ENCODE data around the gene STON2. TPM values are rescaled to one million over a fixed set of nuclear protein-coding genes. Genes with fewer than 3 reads are reported as not detected.

Gene STON2
- total RNA-seq, 3 donors from 2014 or later (not counting 1 experiment from before 2014, with no cell fraction given), result 1.7 to 4.8 (median 3.8) TPM

- no peaks in the 10 kb centered on the region for H3K27me3 ChIP-seq (ENCODE audit: control insufficient read depth, insufficient read depth, low read length)
- H3K27ac ChIP-seq (ENCODE audit: low read length), result no peak overlapping the region
- DNase-seq, result no peak
- intact Hi-C loops (cut with micrococcal nuclease), result no loop called here
- H3K4me1 ChIP-seq (ENCODE audit: control insufficient read depth, insufficient read depth, low read length), result no peaks in the 10 kb centered on the region
- H3K36me3 Mint-ChIP-seq, result no peaks in the 10 kb centered on the region
- no peak overlapping the region for H3K4me3 ChIP-seq (ENCODE audit: low read length)
- H3K4me1 Mint-ChIP-seq, result no peaks in the 10 kb centered on the region
- WGBS (ENCODE audit: insufficient coverage), result 84% methylated on average over 3 of the region's 3 CpGs
- ATAC-seq, result no peak
- no peak overlapping the region for H3K4me3 Mint-ChIP-seq
- peaks cover 0 to 9% of the 10 kb centered on the region in 2 donors for H3K27me3 Mint-ChIP-seq (ENCODE audit: low read depth in 2 of 2)
- H3K9me3 Mint-ChIP-seq, result no peaks in the 10 kb centered on the region
- TF ChIP-seq, protein P1, sequence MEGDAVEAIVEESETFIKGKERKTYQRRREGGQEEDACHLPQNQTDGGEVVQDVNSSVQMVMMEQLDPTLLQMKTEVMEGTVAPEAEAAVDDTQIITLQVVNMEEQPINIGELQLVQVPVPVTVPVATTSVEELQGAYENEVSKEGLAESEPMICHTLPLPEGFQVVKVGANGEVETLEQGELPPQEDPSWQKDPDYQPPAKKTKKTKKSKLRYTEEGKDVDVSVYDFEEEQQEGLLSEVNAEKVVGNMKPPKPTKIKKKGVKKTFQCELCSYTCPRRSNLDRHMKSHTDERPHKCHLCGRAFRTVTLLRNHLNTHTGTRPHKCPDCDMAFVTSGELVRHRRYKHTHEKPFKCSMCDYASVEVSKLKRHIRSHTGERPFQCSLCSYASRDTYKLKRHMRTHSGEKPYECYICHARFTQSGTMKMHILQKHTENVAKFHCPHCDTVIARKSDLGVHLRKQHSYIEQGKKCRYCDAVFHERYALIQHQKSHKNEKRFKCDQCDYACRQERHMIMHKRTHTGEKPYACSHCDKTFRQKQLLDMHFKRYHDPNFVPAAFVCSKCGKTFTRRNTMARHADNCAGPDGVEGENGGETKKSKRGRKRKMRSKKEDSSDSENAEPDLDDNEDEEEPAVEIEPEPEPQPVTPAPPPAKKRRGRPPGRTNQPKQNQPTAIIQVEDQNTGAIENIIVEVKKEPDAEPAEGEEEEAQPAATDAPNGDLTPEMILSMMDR (IDR thresholded peaks at IDR 0.05), result no peak
- H3K9me3 ChIP-seq (ENCODE audit: control insufficient read depth, insufficient read depth, low read length), result no peaks in the 10 kb centered on the region
- H3K36me3 ChIP-seq (ENCODE audit: control insufficient read depth, insufficient read depth, low read length), result no peaks in the 10 kb centered on the region
- no peak overlapping the region for H3K27ac Mint-ChIP-seq
These were observed 69.5 kb downstream of the STON2 start for GRCh38 chr14:81330619-81331122.

DNA sequence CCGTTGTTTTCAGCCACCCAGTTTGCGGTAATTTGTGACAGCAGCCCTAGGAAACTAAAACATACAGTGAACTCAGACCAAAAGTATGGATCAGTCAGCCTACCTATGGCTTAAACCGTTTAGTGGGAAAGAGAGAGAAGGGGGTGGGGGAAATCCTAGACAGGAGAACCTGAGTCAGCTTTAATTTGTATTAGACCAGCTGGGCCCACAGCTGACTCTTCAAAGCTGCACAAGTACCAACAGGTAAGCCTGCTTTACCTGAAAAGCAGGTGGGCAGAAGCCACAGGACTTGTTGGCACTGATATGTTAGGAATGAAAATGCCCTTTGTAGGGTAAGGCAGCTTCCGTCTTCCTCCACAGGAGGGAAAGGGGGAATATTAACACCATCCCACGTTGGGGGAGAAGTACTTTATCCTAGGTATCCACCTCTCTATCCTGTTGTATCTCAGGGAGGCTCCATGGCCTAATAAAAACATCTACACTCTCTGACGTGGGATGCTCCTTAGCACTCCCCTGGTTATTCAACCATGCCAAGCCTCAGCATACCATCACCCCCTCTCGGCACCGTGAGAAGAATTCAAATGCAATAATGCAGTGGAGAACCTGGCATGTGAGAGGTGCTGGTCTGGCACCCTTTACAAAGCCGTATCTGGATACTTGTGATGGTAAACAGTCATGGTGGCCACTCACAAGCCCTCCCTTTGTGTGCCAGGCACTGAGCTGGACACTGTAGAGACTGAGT is 70.3 kb downstream of the STON2 start:
- TF ChIP-seq, protein P1 (IDR thresholded peaks at IDR 0.05), result no peak
- no peaks in the 10 kb centered on the region for H3K9me3 Mint-ChIP-seq
- no peak overlapping the region for H3K4me3 Mint-ChIP-seq
- no peaks in the 10 kb centered on the region for H3K4me1 Mint-ChIP-seq
- intact Hi-C loops (cut with micrococcal nuclease), result no loop called here
- no peak for DNase-seq
- Histone ChIP-seq H3K4me3 (ENCODE audit: low read length) (no peak overlapping the region), H3K36me3 (ENCODE audit: control insufficient read depth, insufficient read depth, low read length) (no peaks in the 10 kb centered on the region), H3K4me1 (ENCODE audit: control insufficient read depth, insufficient read depth, low read length) (no peaks in the 10 kb centered on the region), H3K27ac (ENCODE audit: low read length) (no peak overlapping the region), H3K27me3 (ENCODE audit: control insufficient read depth, insufficient read depth, low read length) (no peaks in the 10 kb centered on the region), H3K9me3 (ENCODE audit: control insufficient read depth, insufficient read depth, low read length) (no peaks in the 10 kb centered on the region)
- H3K36me3 Mint-ChIP-seq, result no peaks in the 10 kb centered on the region
- 84% methylated on average over 7 of the region's 9 CpGs for WGBS (ENCODE audit: insufficient coverage)
- H3K27me3 Mint-ChIP-seq (ENCODE audit: low read depth in 2 of 2), result peaks cover 0 to 11% of the 10 kb centered on the region in 2 donors
- no peak overlapping the region for H3K27ac Mint-ChIP-seq
- ATAC-seq, result no peak

- Histone ChIP-seq H3K27ac (ENCODE audit: low read length) (no peak overlapping the region), H3K4me1 (ENCODE audit: control insufficient read depth, insufficient read depth, low read length) (no peaks in the 10 kb centered on the region), H3K9me3 (ENCODE audit: control insufficient read depth, insufficient read depth, low read length) (no peaks in the 10 kb centered on the region), H3K27me3 (ENCODE audit: control insufficient read depth, insufficient read depth, low read length) (no peaks in the 10 kb centered on the region), H3K4me3 (ENCODE audit: low read length) (no peak overlapping the region), H3K36me3 (ENCODE audit: control insufficient read depth, insufficient read depth, low read length) (no peaks in the 10 kb centered on the region)
- Mint-ChIP-seq H3K36me3 (no peaks in the 10 kb centered on the region), H3K27ac (no peak overlapping the region), H3K9me3 (no peaks in the 10 kb centered on the region), H3K4me1 (no peaks in the 10 kb centered on the region), H3K4me3 (no peak overlapping the region), H3K27me3 (ENCODE audit: low read depth in 2 of 2) (peaks cover 0 to 8% of the 10 kb centered on the region in 2 donors)
- intact Hi-C loops (cut with micrococcal nuclease), result no loop called here
- TF ChIP-seq, protein P1 (IDR thresholded peaks at IDR 0.05), result no peak
- ATAC-seq, result no peak
- 100% methylated on average over 1 of the region's 2 CpGs for WGBS (ENCODE audit: insufficient coverage)
- DNase-seq, result no peak
These were observed 73.7 kb downstream of the STON2 start for GRCh38 chr14:81326451-81326850.
